ENCODE measurements around the gene FAM222B.

- TF ChIP-seq CTCF (IDR thresholded peaks at IDR 0.05; ENCODE audit: insufficient read depth, low read length, poor library complexity, severe bottlenecking) (no peak), EZH2phosphoT487 (conservative IDR thresholded peaks at IDR 0.05; ENCODE audit: low read length) (no peak)
Measured at GRCh38 chr17:28763137-28763799, 79.3 kb downstream of the FAM222B start.

All from SU-DHL-6 (cell line).